OCI-M2 (cell line): ENCODE results near the gene NAV3.
"Not testable (repeated sequence)": the region's sequence is repeated elsewhere in the genome, so short reads cannot be mapped to it uniquely, and the experiment has no call there.

ENCODE experiments used
- DNase-seq: peaks from one replicate; lab custom pipeline; 2025; ENCODE audit not compliant: unreplicated experiment; lab: John Stamatoyannopoulos, UW

Gene NAV3

GRCh38 chr12:78229591-78230101, 399.0 kb downstream of the NAV3 start:
- no peak for DNase-seq

- no peak for DNase-seq
Measured at GRCh38 chr12:78232756-78233155, 402.1 kb downstream of the NAV3 start.

GRCh38 chr12:78236264-78236663, 405.6 kb downstream of the NAV3 start:
- DNase-seq, result no peak

GRCh38 chr12:78239544-78239943, 408.9 kb downstream of the NAV3 start:
- DNase-seq, result no peak

- no peak for DNase-seq
Measured at GRCh38 chr12:78240827-78241226, 410.1 kb downstream of the NAV3 start.

GRCh38 chr12:78241446-78241845, 410.8 kb downstream of the NAV3 start:
- no peak for DNase-seq

- no peak for DNase-seq
Measured at GRCh38 chr12:78244916-78245507, 414.3 kb downstream of the NAV3 start.

- no peak for DNase-seq
Measured at GRCh38 chr12:78248321-78248720, 417.6 kb downstream of the NAV3 start.

GRCh38 chr12:78249578-78249977, 418.9 kb downstream of the NAV3 start:
- DNase-seq, result no peak

GRCh38 chr12:78257662-78258061, 427.0 kb downstream of the NAV3 start:
- DNase-seq, result not testable (repeated sequence)

GRCh38 chr12:78260976-78261375, 430.3 kb downstream of the NAV3 start:
- no peak for DNase-seq

- DNase-seq, result no peak
Measured at GRCh38 chr12:78261901-78262300, 431.2 kb downstream of the NAV3 start.
